WTC11 (cell line): Measurements from ENCODE around the gene ELP4. TPM values are rescaled to one million over a fixed set of nuclear protein-coding genes. Genes with fewer than 3 reads are reported as not detected.

Experiments
- ATAC-seq: fragments of 200-7000 bp; cut with Tn5 transposase; 2 replicates; pipeline ENCODE4 v1.10.0; 2021; ENCODE audit warnings: mild to moderate bottlenecking, moderate library complexity
- CTCF ChIA-PET: fragments of 300-600 bp; sonication (Branson Sonifier 250); formaldehyde crosslinking; loops from one replicate; lab custom pipeline; 2021; ENCODE audit warnings: antibody characterized with exemption; lab: Charles Lee
- POLR2A ChIA-PET: fragments of 350-600 bp; sonication (Branson Sonifier 250); formaldehyde crosslinking; loops from one replicate; lab custom pipeline; 2021; ENCODE audit warnings: antibody characterized with exemption; lab: Charles Lee
- DNase-seq: peaks from one replicate; pipeline ENCODE4 v3.0.0; 2021; ENCODE audit warnings: low spot score
- H3K27ac Mint-ChIP-seq: 2 replicates; pipeline ENCODE4 v1.8.0; 2021; ENCODE audit warnings: mixed read lengths
- H3K27me3 Mint-ChIP-seq: 2 replicates; pipeline ENCODE4 v1.8.0; 2021; ENCODE audit warnings: low read depth, mild to moderate bottlenecking, moderate library complexity, mixed read lengths
- H3K36me3 Mint-ChIP-seq: 2 replicates; pipeline ENCODE4 v1.8.0; 2021; ENCODE audit warnings: mixed read lengths
- H3K4me1 Mint-ChIP-seq: 2 replicates; pipeline ENCODE4 v1.8.0; 2022; ENCODE audit warnings: mixed read lengths
- H3K4me3 Mint-ChIP-seq: 2 replicates; pipeline ENCODE4 v1.8.0; 2021; ENCODE audit warnings: mild to moderate bottlenecking, moderate library complexity, mixed read lengths
- H3K9me3 Mint-ChIP-seq: 2 replicates; pipeline ENCODE4 v1.8.0; 2021; ENCODE audit warnings: mixed read lengths
- ELF4 ChIP-seq: sonication (generic); formaldehyde crosslinking; IDR thresholded peaks from 2 replicates; pipeline ENCODE4 v1.8.1; 2022; ENCODE audit warnings: low read depth, mild to moderate bottlenecking, moderate library complexity, missing genetic modification reagents
- JUN ChIP-seq: sonication (generic); formaldehyde crosslinking; IDR thresholded peaks from 2 replicates; pipeline ENCODE4 v1.8.0; 2023; ENCODE audit warnings: mild to moderate bottlenecking, missing genetic modification reagents
- MYBL2 ChIP-seq: sonication (generic); formaldehyde crosslinking; IDR thresholded peaks from 2 replicates; pipeline ENCODE4 v1.8.1; 2023; ENCODE audit warnings: mild to moderate bottlenecking, moderate library complexity, missing genetic modification reagents
- NR2C2 ChIP-seq: sonication (generic); formaldehyde crosslinking; IDR thresholded peaks from 2 replicates; pipeline ENCODE4 v1.8.0; 2022; ENCODE audit warnings: mild to moderate bottlenecking, missing genetic modification reagents
- NR3C1 ChIP-seq: sonication (generic); formaldehyde crosslinking; conservative IDR thresholded peaks from 2 replicates; pipeline ENCODE4 v1.8.1; 2023; ENCODE audit warnings: low read depth, mild to moderate bottlenecking, missing genetic modification reagents
- PRRX2 ChIP-seq: fragments of 250-450 bp; sonication (Bioruptor Pico); IDR thresholded peaks from 2 replicates; pipeline ENCODE4 v1.8.0; 2021; ENCODE audit warnings: mild to moderate bottlenecking
- TEAD4 ChIP-seq: sonication (generic); formaldehyde crosslinking; IDR thresholded peaks from 2 replicates; pipeline ENCODE4 v1.8.0; 2022; ENCODE audit warnings: mild to moderate bottlenecking, missing genetic modification reagents
- ZBTB21 ChIP-seq: sonication (generic); formaldehyde crosslinking; IDR thresholded peaks from 2 replicates; pipeline ENCODE4 v1.8.1; 2023; ENCODE audit warnings: mild to moderate bottlenecking, missing genetic modification reagents, borderline replicate concordance
- ZNF512 ChIP-seq: sonication (generic); formaldehyde crosslinking; IDR thresholded peaks from 2 replicates; pipeline ENCODE4 v1.8.1; 2022; ENCODE audit warnings: missing genetic modification reagents, borderline replicate concordance
- ZSCAN18 ChIP-seq: fragments of 250-450 bp; sonication (Bioruptor Pico); IDR thresholded peaks from 2 replicates; pipeline ENCODE4 v2.1.2; 2022; ENCODE audit warnings: mild to moderate bottlenecking, moderate library complexity
- total RNA-seq: library from RNA; stranded (reverse); gene quantifications from 3 replicates; pipeline ENCODE4 v1.2.3, GENCODE V29; 2021
- TF ChIP-seq, protein P1 (sequence below): sonication (generic); formaldehyde crosslinking; IDR thresholded peaks from 2 replicates; pipeline ENCODE4 v1.8.1; 2023; ENCODE audit warnings: mild to moderate bottlenecking, missing genetic modification reagents, moderate library complexity
- TF ChIP-seq, protein P2 (sequence below): fragments of 250-450 bp; sonication (Bioruptor Pico); IDR thresholded peaks from 2 replicates; pipeline ENCODE4 v1.9.0; 2021; ENCODE audit warnings: mild to moderate bottlenecking
- TF ChIP-seq, protein P3 (sequence below): fragments of 250-450 bp; sonication (Bioruptor Pico); IDR thresholded peaks from 2 replicates; pipeline ENCODE4 v1.9.0; 2021; ENCODE audit warnings: mild to moderate bottlenecking, borderline replicate concordance
- TF ChIP-seq, protein P4 (sequence below): sonication (generic); formaldehyde crosslinking; IDR thresholded peaks from 2 replicates; pipeline ENCODE4 v1.8.0; 2022; ENCODE audit warnings: mild to moderate bottlenecking, missing genetic modification reagents
- TF ChIP-seq, protein P5 (sequence below): sonication (generic); formaldehyde crosslinking; IDR thresholded peaks from 2 replicates; pipeline ENCODE4 v1.8.0; 2022; ENCODE audit warnings: mild to moderate bottlenecking, missing genetic modification reagents

ELP4 gene
- total RNA-seq, 1 experiment from 2014 or later, result 14.6 TPM

- TF ChIP-seq ZSCAN18 (CRISPR knock-in tag) (no peak), PRRX2 (CRISPR knock-in tag) (no peak), ZBTB21 (CRISPR knock-in tag) (no peak), ELF4 (no peak), ZNF512 (no peak), JUN (CRISPR knock-in tag) (no peak)
- TF ChIP-seq, protein P1, sequence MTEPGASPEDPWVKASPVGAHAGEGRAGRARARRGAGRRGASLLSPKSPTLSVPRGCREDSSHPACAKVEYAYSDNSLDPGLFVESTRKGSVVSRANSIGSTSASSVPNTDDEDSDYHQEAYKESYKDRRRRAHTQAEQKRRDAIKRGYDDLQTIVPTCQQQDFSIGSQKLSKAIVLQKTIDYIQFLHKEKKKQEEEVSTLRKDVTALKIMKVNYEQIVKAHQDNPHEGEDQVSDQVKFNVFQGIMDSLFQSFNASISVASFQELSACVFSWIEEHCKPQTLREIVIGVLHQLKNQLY (CRISPR knock-in tag), result no peak
- TF ChIP-seq, protein P2, sequence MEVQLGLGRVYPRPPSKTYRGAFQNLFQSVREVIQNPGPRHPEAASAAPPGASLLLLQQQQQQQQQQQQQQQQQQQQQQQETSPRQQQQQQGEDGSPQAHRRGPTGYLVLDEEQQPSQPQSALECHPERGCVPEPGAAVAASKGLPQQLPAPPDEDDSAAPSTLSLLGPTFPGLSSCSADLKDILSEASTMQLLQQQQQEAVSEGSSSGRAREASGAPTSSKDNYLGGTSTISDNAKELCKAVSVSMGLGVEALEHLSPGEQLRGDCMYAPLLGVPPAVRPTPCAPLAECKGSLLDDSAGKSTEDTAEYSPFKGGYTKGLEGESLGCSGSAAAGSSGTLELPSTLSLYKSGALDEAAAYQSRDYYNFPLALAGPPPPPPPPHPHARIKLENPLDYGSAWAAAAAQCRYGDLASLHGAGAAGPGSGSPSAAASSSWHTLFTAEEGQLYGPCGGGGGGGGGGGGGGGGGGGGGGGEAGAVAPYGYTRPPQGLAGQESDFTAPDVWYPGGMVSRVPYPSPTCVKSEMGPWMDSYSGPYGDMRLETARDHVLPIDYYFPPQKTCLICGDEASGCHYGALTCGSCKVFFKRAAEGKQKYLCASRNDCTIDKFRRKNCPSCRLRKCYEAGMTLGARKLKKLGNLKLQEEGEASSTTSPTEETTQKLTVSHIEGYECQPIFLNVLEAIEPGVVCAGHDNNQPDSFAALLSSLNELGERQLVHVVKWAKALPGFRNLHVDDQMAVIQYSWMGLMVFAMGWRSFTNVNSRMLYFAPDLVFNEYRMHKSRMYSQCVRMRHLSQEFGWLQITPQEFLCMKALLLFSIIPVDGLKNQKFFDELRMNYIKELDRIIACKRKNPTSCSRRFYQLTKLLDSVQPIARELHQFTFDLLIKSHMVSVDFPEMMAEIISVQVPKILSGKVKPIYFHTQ, result no peak
- TF ChIP-seq, protein P3, sequence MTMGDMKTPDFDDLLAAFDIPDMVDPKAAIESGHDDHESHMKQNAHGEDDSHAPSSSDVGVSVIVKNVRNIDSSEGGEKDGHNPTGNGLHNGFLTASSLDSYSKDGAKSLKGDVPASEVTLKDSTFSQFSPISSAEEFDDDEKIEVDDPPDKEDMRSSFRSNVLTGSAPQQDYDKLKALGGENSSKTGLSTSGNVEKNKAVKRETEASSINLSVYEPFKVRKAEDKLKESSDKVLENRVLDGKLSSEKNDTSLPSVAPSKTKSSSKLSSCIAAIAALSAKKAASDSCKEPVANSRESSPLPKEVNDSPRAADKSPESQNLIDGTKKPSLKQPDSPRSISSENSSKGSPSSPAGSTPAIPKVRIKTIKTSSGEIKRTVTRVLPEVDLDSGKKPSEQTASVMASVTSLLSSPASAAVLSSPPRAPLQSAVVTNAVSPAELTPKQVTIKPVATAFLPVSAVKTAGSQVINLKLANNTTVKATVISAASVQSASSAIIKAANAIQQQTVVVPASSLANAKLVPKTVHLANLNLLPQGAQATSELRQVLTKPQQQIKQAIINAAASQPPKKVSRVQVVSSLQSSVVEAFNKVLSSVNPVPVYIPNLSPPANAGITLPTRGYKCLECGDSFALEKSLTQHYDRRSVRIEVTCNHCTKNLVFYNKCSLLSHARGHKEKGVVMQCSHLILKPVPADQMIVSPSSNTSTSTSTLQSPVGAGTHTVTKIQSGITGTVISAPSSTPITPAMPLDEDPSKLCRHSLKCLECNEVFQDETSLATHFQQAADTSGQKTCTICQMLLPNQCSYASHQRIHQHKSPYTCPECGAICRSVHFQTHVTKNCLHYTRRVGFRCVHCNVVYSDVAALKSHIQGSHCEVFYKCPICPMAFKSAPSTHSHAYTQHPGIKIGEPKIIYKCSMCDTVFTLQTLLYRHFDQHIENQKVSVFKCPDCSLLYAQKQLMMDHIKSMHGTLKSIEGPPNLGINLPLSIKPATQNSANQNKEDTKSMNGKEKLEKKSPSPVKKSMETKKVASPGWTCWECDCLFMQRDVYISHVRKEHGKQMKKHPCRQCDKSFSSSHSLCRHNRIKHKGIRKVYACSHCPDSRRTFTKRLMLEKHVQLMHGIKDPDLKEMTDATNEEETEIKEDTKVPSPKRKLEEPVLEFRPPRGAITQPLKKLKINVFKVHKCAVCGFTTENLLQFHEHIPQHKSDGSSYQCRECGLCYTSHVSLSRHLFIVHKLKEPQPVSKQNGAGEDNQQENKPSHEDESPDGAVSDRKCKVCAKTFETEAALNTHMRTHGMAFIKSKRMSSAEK (CRISPR knock-in tag), result no peak
These were observed 136.6 kb downstream of the ELP4 start (continued) for GRCh38 chr11:31646216-31646615.

GRCh38 chr11:31649129-31649966 is 139.8 kb downstream of the ELP4 start:
- H3K9me3 Mint-ChIP-seq, result no peaks in the 10 kb centered on the region
- no peak overlapping the region for H3K4me3 Mint-ChIP-seq
- ATAC-seq, result no peak
- no peak for DNase-seq
- CTCF ChIA-PET, result interaction anchor here (0.8 to 3.0 kb wide), 5 partner anchors 8 to 542 kb away, joined by 3 to 20 read pairs (median 6); no protein-coding TSS in a partner anchor
- POLR2A ChIA-PET, result no interaction called here
- H3K36me3 Mint-ChIP-seq, result no peaks in the 10 kb centered on the region
- H3K27ac Mint-ChIP-seq, result no peak overlapping the region
- H3K27me3 Mint-ChIP-seq, result no peaks in the 10 kb centered on the region
- H3K4me1 Mint-ChIP-seq, result peaks cover 13% of the 10 kb centered on the region
- TF ChIP-seq, protein P3 (CRISPR knock-in tag), result no peak
- TF ChIP-seq, protein P4, sequence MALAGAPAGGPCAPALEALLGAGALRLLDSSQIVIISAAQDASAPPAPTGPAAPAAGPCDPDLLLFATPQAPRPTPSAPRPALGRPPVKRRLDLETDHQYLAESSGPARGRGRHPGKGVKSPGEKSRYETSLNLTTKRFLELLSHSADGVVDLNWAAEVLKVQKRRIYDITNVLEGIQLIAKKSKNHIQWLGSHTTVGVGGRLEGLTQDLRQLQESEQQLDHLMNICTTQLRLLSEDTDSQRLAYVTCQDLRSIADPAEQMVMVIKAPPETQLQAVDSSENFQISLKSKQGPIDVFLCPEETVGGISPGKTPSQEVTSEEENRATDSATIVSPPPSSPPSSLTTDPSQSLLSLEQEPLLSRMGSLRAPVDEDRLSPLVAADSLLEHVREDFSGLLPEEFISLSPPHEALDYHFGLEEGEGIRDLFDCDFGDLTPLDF (CRISPR knock-in tag), result no peak
- TF ChIP-seq TEAD4 (CRISPR knock-in tag) (no peak), NR2C2 (no peak), ELF4 (no peak), MYBL2 (CRISPR knock-in tag) (no peak), NR3C1 (CRISPR knock-in tag) (no peak)
- TF ChIP-seq, protein P5, sequence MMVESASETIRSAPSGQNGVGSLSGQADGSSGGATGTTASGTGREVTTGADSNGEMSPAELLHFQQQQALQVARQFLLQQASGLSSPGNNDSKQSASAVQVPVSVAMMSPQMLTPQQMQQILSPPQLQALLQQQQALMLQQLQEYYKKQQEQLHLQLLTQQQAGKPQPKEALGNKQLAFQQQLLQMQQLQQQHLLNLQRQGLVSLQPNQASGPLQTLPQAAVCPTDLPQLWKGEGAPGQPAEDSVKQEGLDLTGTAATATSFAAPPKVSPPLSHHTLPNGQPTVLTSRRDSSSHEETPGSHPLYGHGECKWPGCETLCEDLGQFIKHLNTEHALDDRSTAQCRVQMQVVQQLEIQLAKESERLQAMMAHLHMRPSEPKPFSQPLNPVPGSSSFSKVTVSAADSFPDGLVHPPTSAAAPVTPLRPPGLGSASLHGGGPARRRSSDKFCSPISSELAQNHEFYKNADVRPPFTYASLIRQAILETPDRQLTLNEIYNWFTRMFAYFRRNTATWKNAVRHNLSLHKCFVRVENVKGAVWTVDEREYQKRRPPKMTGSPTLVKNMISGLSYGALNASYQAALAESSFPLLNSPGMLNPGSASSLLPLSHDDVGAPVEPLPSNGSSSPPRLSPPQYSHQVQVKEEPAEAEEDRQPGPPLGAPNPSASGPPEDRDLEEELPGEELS (CRISPR knock-in tag), result no peak
